Nephron (organoid): ENCODE data around the gene EI24.

Source experiments
- H3K27ac Mint-ChIP-seq, 3 experiments: 2 replicates each; pipeline ENCODE4 v1.8.0; 2020; ENCODE audit warnings: mixed read lengths in 3 of 3, mild to moderate bottlenecking in 2 of 3, moderate library complexity in 1 of 3
- H3K27me3 Mint-ChIP-seq: 2 replicates; pipeline ENCODE4 v1.8.0; 2021; ENCODE audit warnings: low read depth, mild to moderate bottlenecking, moderate library complexity, mixed read lengths
- H3K36me3 Mint-ChIP-seq: 2 replicates; pipeline ENCODE4 v1.8.0; 2020; ENCODE audit warnings: low read depth, mixed read lengths
- H3K4me1 Mint-ChIP-seq: 2 replicates; pipeline ENCODE4 v1.8.0; 2020; ENCODE audit warnings: mixed read lengths
- H3K4me3 Mint-ChIP-seq, 3 experiments: 2 replicates each; pipeline ENCODE4 v1.8.0; 2020; ENCODE audit warnings: mild to moderate bottlenecking in 3 of 3, mixed read lengths in 3 of 3, moderate library complexity in 2 of 3
- H3K9me3 Mint-ChIP-seq: 2 replicates; pipeline ENCODE4 v1.8.0; 2020; ENCODE audit warnings: mixed read lengths
- CTCF ChIP-seq, 3 experiments: fragments of 200-600 bp; sonication (generic); IDR thresholded peaks; one replicate each; pipeline ENCODE4 v1.5.0; 2021; ENCODE audit warnings: antibody characterized with exemption in 3 of 3; ENCODE audit not compliant: unreplicated experiment in 3 of 3

Gene EI24

GRCh38 chr11:125605417-125605816 is 36.1 kb downstream of the EI24 start:
- Mint-ChIP-seq H3K27me3 (no peaks in the 10 kb centered on the region), H3K4me1 (no peaks in the 10 kb centered on the region), H3K4me3 (no peak overlapping the region), H3K36me3 (peaks cover 64% of the 10 kb centered on the region), H3K27ac (no peak overlapping the region), H3K9me3 (no peaks in the 10 kb centered on the region)
- no peak for TF ChIP-seq CTCF (IDR thresholded peaks at IDR 0.05; ENCODE audit: unreplicated experiment in 3 of 3)

- Mint-ChIP-seq H3K27ac (no peak overlapping the region), H3K4me1 (no peaks in the 10 kb centered on the region), H3K9me3 (no peaks in the 10 kb centered on the region), H3K4me3 (no peak overlapping the region), H3K36me3 (peaks cover 67% of the 10 kb centered on the region), H3K27me3 (no peaks in the 10 kb centered on the region)
- no peak for TF ChIP-seq CTCF (IDR thresholded peaks at IDR 0.05; ENCODE audit: unreplicated experiment in 3 of 3)
Measured at GRCh38 chr11:125609545-125609944, 40.3 kb downstream of the EI24 start.

GRCh38 chr11:125618383-125618782 is 49.1 kb downstream of the EI24 start:
- TF ChIP-seq CTCF (IDR thresholded peaks at IDR 0.05; ENCODE audit: unreplicated experiment in 3 of 3): no peak

GRCh38 chr11:125621995-125622394 is 52.7 kb downstream of the EI24 start:
- no peak for TF ChIP-seq CTCF (IDR thresholded peaks at IDR 0.05; ENCODE audit: unreplicated experiment in 3 of 3)
- Mint-ChIP-seq H3K27me3 (no peaks in the 10 kb centered on the region), H3K9me3 (no peaks in the 10 kb centered on the region), H3K36me3 (peaks cover 48% of the 10 kb centered on the region), H3K4me1 (peaks cover 12% of the 10 kb centered on the region), H3K4me3 (peak overlapping the region in 1 of 3 experiments; percentile 45), H3K27ac (peak overlapping the region in 1 of 3 experiments; percentile 13)

More at GRCh38 chr11:125618383-125618782, 49.1 kb downstream of the EI24 start:
- Mint-ChIP-seq H3K27ac (no peak overlapping the region), H3K4me1 (no peaks in the 10 kb centered on the region), H3K27me3 (no peaks in the 10 kb centered on the region), H3K9me3 (no peaks in the 10 kb centered on the region), H3K36me3 (peaks cover 76% of the 10 kb centered on the region), H3K4me3 (no peak overlapping the region)

GRCh38 chr11:125623064-125623463 is 53.8 kb downstream of the EI24 start:
- Mint-ChIP-seq H3K4me1 (peaks cover 20% of the 10 kb centered on the region), H3K36me3 (peaks cover 50% of the 10 kb centered on the region)

More at GRCh38 chr11:125623064-125623463, 53.8 kb downstream of the EI24 start:
- no peaks in the 10 kb centered on the region for H3K27me3 Mint-ChIP-seq
- TF ChIP-seq CTCF (IDR thresholded peaks at IDR 0.05; ENCODE audit: unreplicated experiment in 3 of 3): no peak
- no peaks in the 10 kb centered on the region for H3K9me3 Mint-ChIP-seq
- H3K4me3 Mint-ChIP-seq: peak overlapping the region in 2 of 3 experiments; percentile 24 to 46
- H3K27ac Mint-ChIP-seq: peak overlapping the region in 1 of 3 experiments; percentile 54
